Right lobe of liver (tissue), 4 donors: ENCODE data around the gene RRAS2.
A peak's percentile ranks its signal among the peaks of the same experiment; 100 is the strongest.

Source experiments
- CTCF ChIP-seq, 4 donors: fragments of 200-600 bp in 3 of 4; fragments of 450-650 bp in 1 of 4; IDR thresholded peaks; one replicate each; pipeline versions ENCODE4 v1.5.1 to v1.8.0; 2016 to 2022; ENCODE audit warnings: antibody characterized with exemption in 4 of 4, mild to moderate bottlenecking in 2 of 4
- POLR2A ChIP-seq: fragments of 450-650 bp; IDR thresholded peaks from one replicate; pipeline ENCODE4 v1.6.1; 2017; ENCODE audit warnings: antibody characterized with exemption, mild to moderate bottlenecking
- donor health status: DM: no; HTN: no; CAD: no.
- donor health status: DM: no; HTN: no; CAD: no.
- donor health status: DM: no; HTN: yes; CAD: no.

- TF ChIP-seq CTCF (IDR thresholded peaks at IDR 0.05): no peak
- peak; percentile 83 for TF ChIP-seq POLR2A
Observed at GRCh38 chr11:14358729-14359439, at the start of gene RRAS2.
